ENCODE results near the gene ZIC1.

GRCh38 chr3:147360646-147361453 is 48.3 kb upstream of the ZIC1 start:
- TF ChIP-seq HOXA7 (CRISPR knock-in tag; IDR thresholded peaks at IDR 0.05; ENCODE audit: borderline replicate concordance) (no peak), ZNF423 (tag by site-specific recombination; IDR thresholded peaks at IDR 0.05) (no peak), CTCF (tag by site-specific recombination; IDR thresholded peaks at IDR 0.05) (no peak), ZNF18 (tag by site-specific recombination; IDR thresholded peaks at IDR 0.05) (no peak), ZNF24 (tag by site-specific recombination; IDR thresholded peaks at IDR 0.05) (no peak), ZNF830 (tag by site-specific recombination; IDR thresholded peaks at IDR 0.05; ENCODE audit: low read depth) (no peak), PRDM1 (tag by site-specific recombination; IDR thresholded peaks at IDR 0.05) (no peak)

All from HEK293 (cell line).